ENCODE data around the gene ACAP2.

The ACAP2 gene

DNA sequence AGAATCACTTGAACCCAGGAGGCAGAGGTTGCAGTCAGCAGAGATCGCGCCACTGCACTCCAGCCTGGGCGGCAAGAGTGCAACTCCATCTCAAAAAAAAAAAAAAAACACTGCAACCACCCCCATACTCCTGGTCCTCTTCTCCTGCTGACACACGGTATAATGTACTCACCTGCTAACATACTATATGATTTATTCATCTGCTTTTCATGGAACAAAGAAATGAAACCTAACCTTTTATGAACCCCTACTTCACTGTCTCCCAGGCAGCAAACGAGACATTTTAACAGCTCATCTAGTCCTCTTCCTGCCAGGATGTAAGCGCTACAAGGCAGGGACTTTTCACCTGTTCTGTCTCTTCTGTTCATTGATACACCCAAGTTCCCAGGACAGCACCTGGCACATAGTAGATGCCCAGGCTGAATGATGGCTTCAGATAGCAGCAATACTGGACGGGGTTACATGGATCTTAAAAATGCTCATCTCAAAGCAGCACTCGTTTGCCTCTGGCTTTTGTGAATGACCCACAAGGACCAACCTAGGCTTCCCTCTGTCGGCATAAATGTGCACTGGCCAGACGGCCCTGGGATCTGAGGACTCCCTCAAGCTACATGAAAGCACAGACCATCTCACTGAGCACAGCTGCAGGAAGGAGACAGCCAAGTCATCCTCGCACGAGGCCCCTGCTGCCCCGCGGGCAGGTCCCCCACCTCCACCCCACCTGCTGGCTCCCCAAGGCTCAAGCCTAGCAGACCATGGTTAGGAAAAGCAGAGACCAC lies 192.2 kb downstream of the ACAP2 start:
- no peaks in the 10 kb centered on the region for H3K27me3 ChIP-seq (replicated peaks)
- H3K36me3 ChIP-seq (replicated peaks): no peaks in the 10 kb centered on the region
- H3K27ac ChIP-seq: no peak overlapping the region
- TF ChIP-seq, protein P1, sequence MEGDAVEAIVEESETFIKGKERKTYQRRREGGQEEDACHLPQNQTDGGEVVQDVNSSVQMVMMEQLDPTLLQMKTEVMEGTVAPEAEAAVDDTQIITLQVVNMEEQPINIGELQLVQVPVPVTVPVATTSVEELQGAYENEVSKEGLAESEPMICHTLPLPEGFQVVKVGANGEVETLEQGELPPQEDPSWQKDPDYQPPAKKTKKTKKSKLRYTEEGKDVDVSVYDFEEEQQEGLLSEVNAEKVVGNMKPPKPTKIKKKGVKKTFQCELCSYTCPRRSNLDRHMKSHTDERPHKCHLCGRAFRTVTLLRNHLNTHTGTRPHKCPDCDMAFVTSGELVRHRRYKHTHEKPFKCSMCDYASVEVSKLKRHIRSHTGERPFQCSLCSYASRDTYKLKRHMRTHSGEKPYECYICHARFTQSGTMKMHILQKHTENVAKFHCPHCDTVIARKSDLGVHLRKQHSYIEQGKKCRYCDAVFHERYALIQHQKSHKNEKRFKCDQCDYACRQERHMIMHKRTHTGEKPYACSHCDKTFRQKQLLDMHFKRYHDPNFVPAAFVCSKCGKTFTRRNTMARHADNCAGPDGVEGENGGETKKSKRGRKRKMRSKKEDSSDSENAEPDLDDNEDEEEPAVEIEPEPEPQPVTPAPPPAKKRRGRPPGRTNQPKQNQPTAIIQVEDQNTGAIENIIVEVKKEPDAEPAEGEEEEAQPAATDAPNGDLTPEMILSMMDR (IDR thresholded peaks at IDR 0.05; ENCODE audit: low read depth, low read length, missing control alignments): peak; percentile 51
- in situ Hi-C loops (cut with HindIII; ENCODE audit: low pct_ligation_motif_present, low sequenced_read_pairs): no loop called here
- peak; percentile 38 for DNase-seq
- no peak overlapping the region for H3K4me3 ChIP-seq (ENCODE audit: low read depth, low read length)

DNA sequence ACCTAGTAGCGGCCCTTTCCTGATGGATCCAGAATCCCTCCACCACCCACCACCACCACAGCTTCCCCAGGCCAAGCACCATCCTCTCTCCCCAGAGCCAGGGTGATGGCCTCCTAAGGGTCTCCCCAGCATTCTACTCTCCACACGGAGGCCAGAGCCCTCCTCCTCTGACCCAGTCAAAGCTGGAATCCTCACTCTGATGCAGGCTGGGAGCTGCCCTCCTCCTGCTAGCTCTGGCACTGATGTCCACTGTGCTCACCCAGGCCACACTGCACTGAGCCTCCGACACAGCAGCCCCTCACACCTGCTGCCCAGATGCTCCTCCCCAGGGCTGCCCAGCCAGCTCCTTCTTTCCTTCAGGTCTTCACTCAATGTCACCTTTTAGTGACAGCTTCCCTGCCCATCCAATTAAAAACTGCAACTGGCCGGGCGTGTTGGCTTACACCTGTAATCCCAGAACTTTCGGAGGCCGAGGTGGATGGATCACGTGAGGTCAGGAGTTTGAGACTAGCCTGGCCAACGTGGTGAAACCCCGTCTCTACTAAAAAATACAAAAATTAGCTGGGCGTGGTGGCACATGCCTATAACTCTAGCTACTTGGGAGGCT lies 192.9 kb downstream of the ACAP2 start:
- TF ChIP-seq, protein P1 (IDR thresholded peaks at IDR 0.05; ENCODE audit: low read depth, low read length, missing control alignments): no peak
- in situ Hi-C loops (cut with HindIII; ENCODE audit: low pct_ligation_motif_present, low sequenced_read_pairs): no loop called here
- H3K36me3 ChIP-seq (replicated peaks): no peaks in the 10 kb centered on the region
- H3K27ac ChIP-seq: no peak overlapping the region
- no peak for DNase-seq
- H3K4me3 ChIP-seq (ENCODE audit: low read depth, low read length): no peak overlapping the region
- no peaks in the 10 kb centered on the region for H3K27me3 ChIP-seq (replicated peaks)

DNA sequence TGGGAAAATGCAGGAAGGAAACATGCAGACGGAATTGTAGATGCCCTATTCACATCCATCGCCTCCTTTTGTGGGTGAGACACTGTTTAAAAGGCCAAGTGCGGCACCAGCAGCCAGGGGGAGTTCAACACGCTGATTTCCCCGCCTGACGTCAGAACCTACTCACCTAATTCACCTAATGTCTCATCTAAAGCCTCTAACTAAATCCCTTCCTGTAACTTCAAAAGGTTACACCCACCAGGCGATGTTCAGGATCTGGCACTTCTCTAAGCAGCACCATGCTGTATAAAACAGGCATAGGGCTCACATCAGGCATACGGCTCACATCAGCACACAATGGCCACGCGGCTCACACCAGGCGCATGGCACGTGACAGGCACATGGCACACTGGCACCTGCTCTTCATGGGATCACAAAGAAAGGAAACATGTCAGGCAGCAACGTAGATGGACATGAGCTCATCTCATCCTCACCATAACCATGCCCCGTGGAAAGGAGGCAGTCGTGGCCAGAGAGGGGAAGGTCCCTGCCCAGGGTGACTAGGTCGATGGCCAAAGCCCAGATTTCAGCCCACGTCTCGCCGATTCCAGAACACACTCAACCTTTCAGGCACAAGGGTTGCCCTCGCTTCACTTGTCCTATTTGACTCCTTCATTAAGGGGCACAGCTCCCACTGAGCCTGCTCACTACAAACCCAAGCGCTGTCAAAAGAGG lies 193.6 kb downstream of the ACAP2 start:
- in situ Hi-C loops (cut with HindIII; ENCODE audit: low pct_ligation_motif_present, low sequenced_read_pairs): no loop called here
- H3K36me3 ChIP-seq (replicated peaks): no peaks in the 10 kb centered on the region
- H3K27ac ChIP-seq: no peak overlapping the region
- TF ChIP-seq, protein P1 (IDR thresholded peaks at IDR 0.05; ENCODE audit: low read depth, low read length, missing control alignments): no peak
- no peaks in the 10 kb centered on the region for H3K27me3 ChIP-seq (replicated peaks)
- no peak for DNase-seq
- no peak overlapping the region for H3K4me3 ChIP-seq (ENCODE audit: low read depth, low read length)

DNA sequence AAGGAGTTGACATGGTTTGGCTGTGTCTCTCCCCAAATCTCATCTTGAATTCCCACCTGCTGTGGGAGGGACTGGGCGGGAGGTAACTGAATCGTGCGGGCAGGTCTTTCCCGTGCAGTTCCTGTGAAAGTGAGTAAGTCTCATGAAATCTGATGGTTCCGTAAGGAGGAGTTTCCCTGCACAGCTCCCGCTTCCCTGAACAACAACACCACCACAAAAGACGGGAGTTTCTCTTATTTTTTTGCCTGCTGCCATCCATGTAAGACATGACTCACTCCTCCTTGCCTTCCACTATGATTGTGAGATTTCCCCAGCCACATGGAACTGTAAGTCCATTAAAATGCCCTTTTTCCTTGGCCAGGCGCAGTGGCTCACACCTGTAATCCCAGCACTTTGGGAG lies 194.5 kb downstream of the ACAP2 start:
- DNase-seq: no peak
- Histone ChIP-seq H3K36me3 (replicated peaks) (no peaks in the 10 kb centered on the region), H3K4me3 (ENCODE audit: low read depth, low read length) (no peak overlapping the region), H3K27ac (no peak overlapping the region), H3K27me3 (replicated peaks) (no peaks in the 10 kb centered on the region)
- TF ChIP-seq, protein P1 (IDR thresholded peaks at IDR 0.05; ENCODE audit: low read depth, low read length, missing control alignments): no peak
- in situ Hi-C loops (cut with HindIII; ENCODE audit: low pct_ligation_motif_present, low sequenced_read_pairs): no loop called here

DNA sequence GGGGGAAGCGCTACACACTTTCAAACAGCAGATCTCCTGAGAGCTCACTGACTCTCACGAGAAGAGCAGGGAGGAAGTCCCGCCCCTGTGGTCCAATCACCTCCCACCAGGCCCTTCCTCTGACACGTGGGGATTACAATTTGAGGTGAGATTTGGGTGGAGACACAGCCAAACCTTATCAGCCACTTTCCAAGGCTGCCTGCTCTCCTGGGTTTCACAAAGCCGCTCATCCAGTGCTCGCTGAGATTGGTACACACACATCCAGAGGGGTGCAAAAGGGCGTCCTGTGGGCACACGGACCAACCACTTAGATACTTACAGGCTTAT lies 195.0 kb downstream of the ACAP2 start:
- Histone ChIP-seq H3K27me3 (replicated peaks) (no peaks in the 10 kb centered on the region), H3K27ac (no peak overlapping the region), H3K36me3 (replicated peaks) (no peaks in the 10 kb centered on the region), H3K4me3 (ENCODE audit: low read depth, low read length) (no peak overlapping the region)
- DNase-seq: no peak
- in situ Hi-C loops (cut with HindIII; ENCODE audit: low pct_ligation_motif_present, low sequenced_read_pairs): no loop called here
- TF ChIP-seq, protein P1 (IDR thresholded peaks at IDR 0.05; ENCODE audit: low read depth, low read length, missing control alignments): no peak
